ENCODE results near the gene NT5C.

GRCh38 chr17:75090871-75091854 is 40.4 kb downstream of the NT5C start:
- TF ChIP-seq ZNF274 (IDR thresholded peaks at IDR 0.05; ENCODE audit: low read depth, low read length) (no peak), YY1 (IDR thresholded peaks at IDR 0.05; ENCODE audit: insufficient read depth, insufficient read length) (no peak), SUZ12 (IDR thresholded peaks at IDR 0.05; ENCODE audit: extremely low read depth, insufficient read depth, insufficient read length) (no peak)

All from NT2/D1 (cell line).